ENCODE data around the gene GABRA1. TPM values are rescaled to one million over a fixed set of nuclear protein-coding genes. Genes with fewer than 3 reads are reported as not detected.

GABRA1 gene
- polyA plus RNA-seq, result not detected

DNA sequence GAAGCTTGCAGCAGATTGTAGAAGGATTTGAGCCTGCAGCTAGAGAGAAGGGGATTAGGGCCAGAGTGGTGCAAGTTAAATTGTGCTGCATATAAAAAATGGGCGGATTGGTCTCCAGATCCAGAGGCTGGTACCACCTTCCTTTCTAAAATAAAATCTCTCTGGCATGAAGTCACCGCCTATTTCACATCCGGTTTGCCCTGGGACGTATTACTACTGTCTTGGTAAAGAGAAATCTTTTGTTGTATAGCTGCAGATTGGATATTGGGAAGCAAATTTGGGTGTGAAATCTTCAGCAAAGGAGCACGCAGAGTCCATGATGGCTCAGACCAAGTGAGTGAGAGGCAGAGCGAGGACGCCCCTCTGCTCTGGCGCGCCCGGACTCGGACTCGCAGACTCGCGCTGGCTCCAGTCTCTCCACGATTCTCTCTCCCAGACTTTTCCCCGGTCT lies at the start of gene GABRA1:
Gene GABRA1, plus strand, starts transcription at position 180 of the 451 bp plus-strand sequence. CDS start 2,691 bp downstream, outside the sequence.
- no peak for DNase-seq
- Mint-ChIP-seq H3K36me3 (peaks cover 0 to 4% (median 0%) of the 10 kb centered on the region in 3 donors), H3K4me1 (no peaks in the 10 kb centered on the region), H3K27ac (no peak within 1 kb of the TSS), H3K4me3 (no peak within 1 kb of the TSS), H3K9me3 (peaks cover 0 to 15% (median 6%) of the 10 kb centered on the region in 6 donors), H3K27me3 (ENCODE audit: low read depth in 3 of 3) (peaks cover 0 to 3% (median 2%) of the 10 kb centered on the region in 3 donors)

DNA sequence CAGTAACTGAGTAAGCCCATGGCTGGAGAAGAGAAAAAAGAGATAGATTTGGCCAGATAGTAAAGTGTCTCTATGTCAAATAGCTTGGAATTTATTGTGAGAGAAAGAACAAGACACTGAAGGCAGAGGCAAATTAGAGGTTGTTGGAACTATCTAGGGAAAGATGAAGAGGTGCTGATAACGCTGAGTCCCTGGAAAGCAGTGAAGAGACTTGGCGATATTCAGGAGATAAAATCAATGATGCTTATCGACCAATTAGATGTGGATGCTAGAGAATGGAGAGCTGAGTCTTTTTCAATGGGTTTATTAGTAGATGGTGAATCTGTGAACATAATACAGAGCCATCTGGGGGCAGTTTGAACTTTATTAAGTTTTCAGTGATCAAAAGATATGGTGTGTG lies 48.6 kb upstream of the GABRA1 start:
- H3K27me3 Mint-ChIP-seq (ENCODE audit: low read depth in 3 of 3), result peaks cover 0 to 3% (median 1%) of the 10 kb centered on the region in 3 donors
- DNase-seq, result no peak
- peaks cover 2 to 10% (median 5%) of the 10 kb centered on the region in 6 donors for H3K9me3 Mint-ChIP-seq
- H3K27ac Mint-ChIP-seq, result no peak overlapping the region
- H3K4me1 Mint-ChIP-seq, result no peaks in the 10 kb centered on the region
- H3K4me3 Mint-ChIP-seq, result no peak overlapping the region
- H3K36me3 Mint-ChIP-seq, result no peaks in the 10 kb centered on the region

DNA sequence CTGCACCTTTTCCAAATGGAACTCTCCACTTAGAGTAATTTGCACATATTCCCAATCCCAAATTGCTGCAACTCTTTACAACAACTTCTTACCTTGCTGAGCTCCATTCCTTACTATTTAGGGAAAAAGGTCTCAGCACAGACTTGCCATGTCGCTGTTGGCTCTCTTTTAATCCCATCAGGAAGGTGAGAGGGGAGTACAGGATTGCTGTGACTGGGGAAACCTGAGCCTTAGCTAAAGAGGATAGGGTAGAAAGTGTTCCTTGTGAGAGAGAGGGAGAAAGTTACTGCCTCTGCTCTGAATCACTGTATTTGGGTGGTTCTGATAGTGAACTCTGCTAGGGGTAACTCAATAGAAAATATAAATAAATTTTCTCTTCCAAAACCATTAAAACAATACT lies 43.7 kb upstream of the GABRA1 start:
- no peak for DNase-seq
- H3K36me3 Mint-ChIP-seq, result no peaks in the 10 kb centered on the region
- H3K4me1 Mint-ChIP-seq, result no peaks in the 10 kb centered on the region
- no peak overlapping the region for H3K27ac Mint-ChIP-seq
- peaks cover 0 to 3% (median 3%) of the 10 kb centered on the region in 3 donors for H3K27me3 Mint-ChIP-seq (ENCODE audit: low read depth in 3 of 3)
- no peak overlapping the region for H3K4me3 Mint-ChIP-seq
- peaks cover 5 to 17% (median 9%) of the 10 kb centered on the region in 6 donors for H3K9me3 Mint-ChIP-seq

DNA sequence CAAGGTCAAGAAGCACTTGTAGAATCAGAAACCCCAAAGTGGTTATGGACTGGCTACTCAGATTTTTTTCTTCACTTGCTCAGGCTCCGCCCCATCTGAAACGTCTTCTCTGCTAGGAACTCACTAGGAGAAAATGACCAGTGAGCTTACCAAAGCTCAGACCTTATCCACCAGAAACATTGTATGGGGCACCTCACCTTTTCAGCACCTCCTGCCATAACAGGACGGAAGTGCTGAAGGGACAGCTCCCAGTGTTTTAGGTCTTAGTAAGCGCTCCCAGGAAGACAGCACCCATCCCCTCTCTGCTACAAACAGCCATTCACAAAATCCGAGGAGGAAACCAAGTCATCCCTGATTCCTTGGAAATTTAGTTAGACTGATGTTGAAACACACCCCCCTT lies 1.2 kb upstream of the GABRA1 start:
- DNase-seq, result no peak
- H3K4me3 Mint-ChIP-seq, result no peak overlapping the region
- peaks cover 0 to 15% (median 6%) of the 10 kb centered on the region in 6 donors for H3K9me3 Mint-ChIP-seq
- peaks cover 0 to 4% (median 0%) of the 10 kb centered on the region in 3 donors for H3K36me3 Mint-ChIP-seq
- H3K27me3 Mint-ChIP-seq (ENCODE audit: low read depth in 3 of 3), result peaks cover 0 to 3% (median 2%) of the 10 kb centered on the region in 3 donors
- H3K27ac Mint-ChIP-seq, result no peak overlapping the region
- H3K4me1 Mint-ChIP-seq, result no peaks in the 10 kb centered on the region

DNA sequence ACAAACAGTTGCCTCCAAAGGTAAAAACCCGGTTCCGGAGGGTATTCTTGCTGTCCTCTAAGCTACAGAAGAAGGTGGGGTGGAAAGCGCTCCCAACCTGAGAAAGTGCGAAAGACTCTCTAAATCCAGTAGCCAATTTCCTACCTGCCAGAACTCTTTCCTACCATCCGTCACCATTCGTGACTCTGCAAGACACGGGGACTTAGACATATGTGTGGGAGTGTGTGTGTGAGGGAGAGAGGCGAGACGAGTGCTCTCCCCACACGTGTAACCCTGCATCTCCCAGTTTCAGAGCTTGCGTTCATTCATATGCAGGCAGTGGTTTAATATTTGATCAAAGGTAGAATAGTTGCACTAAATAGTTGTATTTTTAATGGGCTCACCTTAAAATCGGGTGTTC lies 473 bp upstream of the GABRA1 start:
- Mint-ChIP-seq H3K27ac (no peak overlapping the region), H3K27me3 (ENCODE audit: low read depth in 3 of 3) (peaks cover 0 to 3% (median 2%) of the 10 kb centered on the region in 3 donors), H3K9me3 (peaks cover 0 to 15% (median 6%) of the 10 kb centered on the region in 6 donors), H3K4me1 (no peaks in the 10 kb centered on the region), H3K4me3 (no peak overlapping the region), H3K36me3 (peaks cover 0 to 4% (median 0%) of the 10 kb centered on the region in 3 donors)
- DNase-seq, result no peak

DNA sequence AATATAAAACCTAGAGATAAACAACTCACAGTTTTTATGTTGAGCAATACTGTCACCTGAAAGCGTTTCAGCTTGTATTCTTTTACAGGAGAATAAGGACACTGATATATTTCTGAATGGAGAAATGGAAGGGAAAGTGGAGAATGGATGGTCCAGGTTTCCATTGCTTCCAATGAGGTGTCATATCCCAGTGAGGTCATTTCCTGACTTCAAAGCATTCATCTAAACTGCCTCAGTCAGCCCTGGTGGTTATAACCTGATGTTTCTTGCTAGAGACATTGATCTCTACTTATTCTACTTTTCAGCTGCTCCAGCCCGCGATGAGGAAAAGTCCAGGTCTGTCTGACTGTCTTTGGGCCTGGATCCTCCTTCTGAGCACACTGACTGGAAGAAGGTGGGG lies 2.6 kb downstream of the GABRA1 start:
- Mint-ChIP-seq H3K4me1 (no peaks in the 10 kb centered on the region), H3K4me3 (no peak overlapping the region), H3K27ac (no peak overlapping the region), H3K36me3 (peaks cover 0 to 4% (median 0%) of the 10 kb centered on the region in 3 donors), H3K9me3 (peaks cover 0 to 15% (median 5%) of the 10 kb centered on the region in 6 donors), H3K27me3 (ENCODE audit: low read depth in 3 of 3) (peaks cover 0 to 3% (median 2%) of the 10 kb centered on the region in 3 donors)
- no peak for DNase-seq

DNA sequence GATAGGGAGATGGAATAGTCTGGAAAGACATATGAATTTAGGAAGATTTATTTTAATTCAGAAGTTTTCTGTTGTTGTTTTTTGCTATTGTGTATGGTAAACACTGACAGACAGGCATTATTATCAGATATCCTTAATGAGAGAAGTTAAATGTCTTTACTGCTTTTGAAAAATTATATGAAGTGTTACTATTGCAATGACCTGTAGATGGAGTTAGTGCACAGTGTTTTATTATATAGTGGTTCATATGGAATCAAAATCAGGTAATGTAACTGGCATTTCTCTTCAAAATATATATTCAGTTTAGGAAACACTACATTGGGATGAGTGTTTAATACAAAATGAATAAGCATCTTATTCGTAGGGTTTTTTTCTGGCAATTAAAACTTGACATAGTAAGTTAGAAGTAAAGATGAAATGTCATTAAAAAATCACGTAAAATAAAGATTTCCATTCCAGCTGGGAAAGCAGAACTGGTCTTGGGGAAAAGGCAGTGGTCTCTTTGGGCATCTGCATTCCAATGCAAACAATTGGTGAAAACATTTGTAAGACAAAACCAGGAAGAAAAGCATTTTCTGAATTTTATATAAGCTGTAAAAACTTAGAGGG lies 3.9 kb downstream of the GABRA1 start:
- Mint-ChIP-seq H3K27me3 (ENCODE audit: low read depth in 3 of 3) (peaks cover 0 to 3% (median 2%) of the 10 kb centered on the region in 3 donors), H3K27ac (no peak overlapping the region), H3K4me1 (no peaks in the 10 kb centered on the region), H3K4me3 (no peak overlapping the region), H3K9me3 (peaks cover 0 to 15% (median 5%) of the 10 kb centered on the region in 6 donors), H3K36me3 (peaks cover 0 to 4% (median 0%) of the 10 kb centered on the region in 3 donors)
- no peak for DNase-seq

DNA sequence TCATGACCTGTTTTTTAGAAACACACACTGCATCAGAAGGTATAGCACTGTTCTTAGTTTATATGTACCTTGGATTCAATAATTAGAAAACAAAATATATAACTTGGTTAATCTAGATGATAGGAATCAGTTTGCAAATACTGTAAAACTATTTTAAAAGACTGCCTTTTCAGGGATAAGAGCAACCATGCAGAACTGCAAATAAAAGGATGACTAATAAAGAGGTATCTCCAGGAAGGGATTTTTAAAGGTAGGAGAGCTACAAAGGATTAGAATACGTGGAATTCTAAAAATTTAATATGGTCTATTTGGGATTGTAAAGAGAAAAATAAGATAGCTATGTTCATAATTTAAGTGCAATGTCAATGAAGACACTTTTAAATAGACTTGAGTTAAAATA lies 9.4 kb downstream of the GABRA1 start:
- Mint-ChIP-seq H3K27ac (no peak overlapping the region), H3K27me3 (ENCODE audit: low read depth in 3 of 3) (peaks cover 0 to 2% (median 0%) of the 10 kb centered on the region in 3 donors), H3K4me3 (no peak overlapping the region), H3K36me3 (no peaks in the 10 kb centered on the region), H3K4me1 (no peaks in the 10 kb centered on the region), H3K9me3 (peaks cover 0 to 15% (median 3%) of the 10 kb centered on the region in 6 donors)
- DNase-seq, result no peak

DNA sequence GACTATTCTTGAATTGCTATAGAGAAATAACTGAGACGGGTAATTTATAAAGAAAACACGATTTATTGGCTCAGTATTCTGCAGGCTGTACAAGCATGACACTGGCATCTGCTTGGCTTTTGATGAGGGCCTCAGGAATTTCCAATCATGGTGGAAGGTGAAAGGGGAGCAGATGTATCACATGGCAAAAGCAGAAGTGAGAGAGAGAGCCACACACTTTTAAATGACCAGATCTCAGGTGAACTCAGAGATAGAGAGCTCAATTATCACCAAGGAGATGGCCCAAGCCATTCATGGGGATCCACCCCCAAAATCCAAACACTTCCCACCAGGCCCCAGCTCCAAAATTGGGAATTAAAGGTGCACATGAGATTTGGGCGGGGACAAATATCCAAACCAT lies 15.3 kb downstream of the GABRA1 start:
- Mint-ChIP-seq H3K27me3 (ENCODE audit: low read depth in 3 of 3) (peaks cover 0 to 2% (median 0%) of the 10 kb centered on the region in 3 donors), H3K9me3 (peaks cover 0 to 9% (median 5%) of the 10 kb centered on the region in 6 donors), H3K36me3 (no peaks in the 10 kb centered on the region), H3K27ac (no peak overlapping the region), H3K4me3 (no peak overlapping the region), H3K4me1 (no peaks in the 10 kb centered on the region)
- no peak for DNase-seq

DNA sequence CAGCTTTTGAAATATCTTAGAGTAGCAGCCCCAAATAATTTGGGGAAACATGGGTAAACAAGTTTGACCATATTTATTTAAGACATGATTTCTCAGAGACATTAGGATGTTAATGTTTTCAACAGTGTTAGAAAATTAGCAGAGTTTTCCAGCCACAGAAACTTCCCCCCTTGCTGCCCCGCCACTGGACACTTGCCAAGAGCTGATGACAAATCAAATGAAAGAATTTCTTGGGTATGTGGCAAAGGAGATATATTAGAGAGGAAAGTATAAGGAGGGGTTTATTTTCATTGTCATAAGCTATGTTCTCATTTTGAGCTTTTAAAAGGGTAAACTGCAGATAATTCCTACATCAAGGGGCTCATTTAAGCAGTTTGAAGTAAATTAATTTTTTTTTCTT lies 15.9 kb downstream of the GABRA1 start:
- Mint-ChIP-seq H3K27me3 (ENCODE audit: low read depth in 3 of 3) (peaks cover 0 to 2% (median 0%) of the 10 kb centered on the region in 3 donors), H3K4me1 (no peaks in the 10 kb centered on the region), H3K4me3 (no peak overlapping the region), H3K27ac (no peak overlapping the region), H3K9me3 (peaks cover 0 to 9% (median 3%) of the 10 kb centered on the region in 6 donors), H3K36me3 (no peaks in the 10 kb centered on the region)
- no peak for DNase-seq

DNA sequence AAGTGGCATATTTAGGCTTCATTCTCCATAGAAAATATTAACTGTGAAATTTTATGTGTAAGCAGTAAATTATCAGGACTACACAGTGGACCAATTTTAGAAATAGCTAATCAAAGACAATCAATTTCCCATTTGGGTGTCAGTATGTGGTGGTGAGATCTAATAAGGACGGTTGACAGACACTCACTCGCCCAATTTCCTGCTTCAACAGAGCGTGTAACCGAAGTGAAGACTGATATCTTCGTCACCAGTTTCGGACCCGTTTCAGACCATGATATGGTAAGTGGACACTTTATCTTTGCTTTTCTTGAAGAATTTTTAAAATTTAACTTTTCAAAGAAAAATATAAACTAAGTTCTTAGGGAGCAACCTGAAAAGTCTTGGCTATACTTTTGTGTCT lies 17.6 kb downstream of the GABRA1 start:
- Mint-ChIP-seq H3K9me3 (peaks cover 0 to 18% (median 2%) of the 10 kb centered on the region in 6 donors), H3K27me3 (ENCODE audit: low read depth in 3 of 3) (no peaks in the 10 kb centered on the region), H3K36me3 (no peaks in the 10 kb centered on the region), H3K27ac (no peak overlapping the region), H3K4me1 (no peaks in the 10 kb centered on the region), H3K4me3 (no peak overlapping the region)
- DNase-seq, result no peak

DNA sequence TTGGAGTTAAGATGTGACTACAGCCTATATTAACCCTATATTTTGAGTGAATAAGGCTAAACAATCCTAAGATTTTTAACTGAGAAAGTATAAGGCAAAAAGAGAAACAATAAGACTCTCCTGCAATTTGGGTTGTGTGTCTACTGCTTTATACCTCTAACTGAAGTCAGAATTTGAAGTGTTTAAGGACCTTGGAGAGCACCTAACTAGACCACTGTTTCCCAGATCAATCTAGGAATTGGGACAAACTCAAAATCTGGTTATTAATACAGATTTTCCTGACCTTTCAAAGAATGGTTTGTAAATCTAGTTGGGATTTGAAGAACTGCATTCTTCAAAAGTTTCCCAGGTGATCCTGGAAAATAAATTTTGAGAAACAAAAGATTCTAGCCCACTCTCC lies 42.1 kb downstream of the GABRA1 start:
- Mint-ChIP-seq H3K9me3 (peaks cover 0 to 15% (median 4%) of the 10 kb centered on the region in 6 donors), H3K4me3 (no peak overlapping the region), H3K27ac (no peak overlapping the region)

DNA sequence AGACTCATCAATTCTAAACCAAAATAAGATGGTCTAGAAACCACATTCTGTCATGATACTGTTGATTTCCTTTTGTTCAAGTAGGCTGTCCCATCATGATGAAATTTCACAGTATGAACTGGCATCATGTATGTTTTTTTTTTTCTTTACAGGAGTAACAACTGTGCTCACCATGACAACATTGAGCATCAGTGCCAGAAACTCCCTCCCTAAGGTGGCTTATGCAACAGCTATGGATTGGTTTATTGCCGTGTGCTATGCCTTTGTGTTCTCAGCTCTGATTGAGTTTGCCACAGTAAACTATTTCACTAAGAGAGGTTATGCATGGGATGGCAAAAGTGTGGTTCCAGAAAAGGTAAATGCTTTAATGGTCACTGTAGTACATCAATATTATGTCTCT lies 47.6 kb downstream of the GABRA1 start:
- Mint-ChIP-seq H3K36me3 (no peaks in the 10 kb centered on the region), H3K27ac (no peak overlapping the region), H3K4me3 (no peak overlapping the region), H3K4me1 (no peaks in the 10 kb centered on the region), H3K9me3 (peaks cover 0 to 14% (median 4%) of the 10 kb centered on the region in 6 donors), H3K27me3 (ENCODE audit: low read depth in 3 of 3) (no peaks in the 10 kb centered on the region)
- no peak for DNase-seq

More for the DNA sequence above, 42.1 kb downstream of the GABRA1 start:
- no peaks in the 10 kb centered on the region for H3K36me3 Mint-ChIP-seq
- DNase-seq, result no peak
- H3K27me3 Mint-ChIP-seq (ENCODE audit: low read depth in 3 of 3), result peaks cover 0 to under 1% (median 0%) of the 10 kb centered on the region in 3 donors
- no peaks in the 10 kb centered on the region for H3K4me1 Mint-ChIP-seq

DNA sequence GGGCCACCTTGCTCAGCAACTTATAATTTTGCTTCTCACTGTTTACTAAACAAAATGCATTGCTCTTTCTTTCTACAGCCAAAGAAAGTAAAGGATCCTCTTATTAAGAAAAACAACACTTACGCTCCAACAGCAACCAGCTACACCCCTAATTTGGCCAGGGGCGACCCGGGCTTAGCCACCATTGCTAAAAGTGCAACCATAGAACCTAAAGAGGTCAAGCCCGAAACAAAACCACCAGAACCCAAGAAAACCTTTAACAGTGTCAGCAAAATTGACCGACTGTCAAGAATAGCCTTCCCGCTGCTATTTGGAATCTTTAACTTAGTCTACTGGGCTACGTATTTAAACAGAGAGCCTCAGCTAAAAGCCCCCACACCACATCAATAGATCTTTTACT lies 49.1 kb downstream of the GABRA1 start:
- H3K4me1 Mint-ChIP-seq, result no peaks in the 10 kb centered on the region
- H3K27ac Mint-ChIP-seq, result no peak overlapping the region
- H3K36me3 Mint-ChIP-seq, result no peaks in the 10 kb centered on the region
- no peak overlapping the region for H3K4me3 Mint-ChIP-seq
- DNase-seq, result no peak
- H3K27me3 Mint-ChIP-seq (ENCODE audit: low read depth in 3 of 3), result no peaks in the 10 kb centered on the region
- peaks cover 0 to 20% (median 3%) of the 10 kb centered on the region in 6 donors for H3K9me3 Mint-ChIP-seq

DNA sequence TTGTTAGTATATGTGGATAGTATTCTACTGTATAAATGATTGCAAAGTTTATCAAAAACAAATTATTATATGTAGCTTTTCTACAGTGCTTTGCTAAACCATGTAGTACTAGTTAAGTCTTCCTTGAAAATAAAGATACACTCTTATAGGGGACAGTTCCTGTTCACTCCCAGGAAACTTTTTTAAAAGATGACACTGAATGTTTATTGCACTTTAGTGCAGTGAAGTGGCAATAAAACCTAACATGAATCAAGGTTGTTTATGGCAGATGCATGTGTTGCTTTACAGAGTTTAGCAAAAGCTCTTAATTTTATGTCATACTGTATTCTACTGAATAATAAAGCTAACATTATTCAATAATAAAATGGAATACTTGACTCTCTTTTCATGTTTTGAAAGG lies 51.7 kb downstream of the GABRA1 start:
- peaks cover 0 to 24% (median 9%) of the 10 kb centered on the region in 6 donors for H3K9me3 Mint-ChIP-seq
- H3K36me3 Mint-ChIP-seq, result no peaks in the 10 kb centered on the region
- no peak overlapping the region for H3K4me3 Mint-ChIP-seq
- no peak overlapping the region for H3K27ac Mint-ChIP-seq
- no peaks in the 10 kb centered on the region for H3K27me3 Mint-ChIP-seq (ENCODE audit: low read depth in 3 of 3)
- DNase-seq, result no peak
- H3K4me1 Mint-ChIP-seq, result no peaks in the 10 kb centered on the region
